Stimulated activated CD4-positive, alpha-beta T cell treated with anti-CD3 and anti-CD28 coated beads, Interleukin-12 subunit alpha, Interleukin-12 subunit beta, amount 100 ng/mL, for 24 hours (primary cell): ENCODE results near the gene DUS1L.

Experiments
- DNase-seq, 2 experiments: peaks; one replicate each; pipeline ENCODE4 v3.0.0-alpha.2; 2020; ENCODE audit warnings: low read depth in 2 of 2

The DUS1L gene

GRCh38 chr17:82100502-82101298 lies 35.1 kb upstream of the DUS1L start:
- no peak for DNase-seq

GRCh38 chr17:82098939-82099763 lies 33.5 kb upstream of the DUS1L start:
- DNase-seq = no peak

GRCh38 chr17:82098169-82098938 lies 32.8 kb upstream of the DUS1L start, which contains the start of gene FASN:
FASN (minus strand) TSS chr17:82098236; CDS start chr17:82096445, 1,791 bp downstream.
- peak; percentile 86 to 94 for DNase-seq

GRCh38 chr17:82097919-82098168 lies 32.2 kb upstream of the DUS1L start:
- DNase-seq = peak in 1 of 2 experiments; percentile 29

- no peak for DNase-seq
Observed at GRCh38 chr17:82097184-82097918, 31.7 kb upstream of the DUS1L start.

- DNase-seq = no peak
Observed at GRCh38 chr17:82096709-82097183, 31.1 kb upstream of the DUS1L start.

GRCh38 chr17:82095777-82096708 lies 30.4 kb upstream of the DUS1L start:
- no peak for DNase-seq

- no peak for DNase-seq
Observed at GRCh38 chr17:82094931-82095776, 29.6 kb upstream of the DUS1L start.

GRCh38 chr17:82092995-82093751 lies 27.6 kb upstream of the DUS1L start:
- DNase-seq = no peak

- no peak for DNase-seq
Observed at GRCh38 chr17:82092628-82092994, 27.0 kb upstream of the DUS1L start.

GRCh38 chr17:82092094-82092586 lies 26.5 kb upstream of the DUS1L start:
- DNase-seq = no peak

- DNase-seq = no peak
Observed at GRCh38 chr17:82091264-82092066, 25.9 kb upstream of the DUS1L start.

- no peak for DNase-seq
Observed at GRCh38 chr17:82090549-82091263, 25.1 kb upstream of the DUS1L start.

- DNase-seq = no peak
Observed at GRCh38 chr17:82089723-82090548, 24.3 kb upstream of the DUS1L start.

- DNase-seq = no peak
Observed at GRCh38 chr17:82088838-82089722, 23.5 kb upstream of the DUS1L start.
